ENCODE data around the gene PLXNA4.

DNA sequence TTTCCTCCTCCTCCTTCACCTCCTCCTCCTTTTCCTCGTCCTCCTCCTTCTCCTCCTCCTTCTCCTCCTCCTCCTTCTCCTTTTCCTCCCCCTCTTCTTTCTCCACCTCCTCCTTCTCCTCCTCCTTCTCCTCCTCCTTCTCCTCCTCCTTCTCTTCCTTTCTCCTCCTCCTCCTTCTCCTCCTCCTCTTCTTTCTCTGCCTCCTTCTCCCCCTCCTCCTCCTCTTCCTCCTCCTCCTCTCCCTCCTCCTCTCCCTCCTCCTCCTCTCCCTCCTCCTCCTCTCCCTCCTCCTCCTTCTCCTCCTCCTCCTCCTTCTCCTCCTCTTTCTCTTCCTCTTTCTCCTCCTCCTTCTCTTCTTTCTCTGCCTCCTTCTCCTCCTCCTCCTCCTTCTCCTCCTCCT is 13.6 kb downstream of the PLXNA4 start:
- no peak for TF ChIP-seq CTCF (IDR thresholded peaks at IDR 0.05)
- TF ChIP-seq TCF7 (CRISPR knock-in tag; IDR thresholded peaks at IDR 0.05; ENCODE audit: low read depth): no peak
- TF ChIP-seq GABPB1 (CRISPR knock-in tag; IDR thresholded peaks at IDR 0.05): no peak
- TF ChIP-seq ATF1 (CRISPR knock-in tag; IDR thresholded peaks at IDR 0.05): no peak
- no peak for TF ChIP-seq NR2C2 (CRISPR knock-in tag; IDR thresholded peaks at IDR 0.05)

Measured in WTC11 (cell line).